Measurements from ENCODE around the gene TRPV6. TPM values are rescaled to one million over a fixed set of nuclear protein-coding genes. Genes with fewer than 3 reads are reported as not detected.

Gene TRPV6
- total and polyA plus RNA-seq, 2 of the 4 experiments (the other 2 are of a cell fraction): 0.03 TPM; not detected in 1

DNA sequence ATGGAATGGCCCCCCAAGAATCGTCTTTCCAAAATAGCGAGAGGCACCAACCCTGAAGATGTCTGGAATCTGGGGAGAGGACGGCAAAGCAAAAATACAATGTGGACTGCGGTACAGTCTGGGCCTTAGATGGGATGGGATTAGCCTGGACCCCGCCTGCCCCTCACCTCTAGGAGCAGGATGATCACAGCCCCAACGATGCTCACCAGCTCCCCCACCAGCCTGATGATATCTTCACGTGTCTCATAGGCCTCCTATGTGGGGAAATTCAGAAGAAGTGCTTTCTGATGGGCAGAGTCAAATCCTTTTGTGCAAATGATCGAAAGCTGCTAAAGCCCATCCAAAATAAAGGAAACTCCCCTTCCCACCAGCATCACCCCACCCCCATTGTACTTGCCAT is 29.8 kb upstream of the TRPV6 start:
- H4K91ac ChIP-seq (ENCODE audit: insufficient read depth, low read depth, low read length): no peak overlapping the region
- BruUV-seq (replicated peaks): no TSS peak
- no peak overlapping the region for H2AK9ac ChIP-seq (replicated peaks; ENCODE audit: low read depth, low read length, poor library complexity)

More for the DNA sequence above, 29.8 kb upstream of the TRPV6 start:
- H2BK5ac ChIP-seq (ENCODE audit: low read depth, low read length, poor library complexity, severe bottlenecking): no peak overlapping the region
- no CpG with 5 or more reads among the region's 8 CpGs for WGBS, 2 experiments (ENCODE audit: extremely low coverage in 2 of 2, insufficient read length in 1 of 2)
- DNase-seq (no peak), ATAC-seq (ENCODE audit: low read depth) (no peak)
- no peak overlapping the region for H3K56ac ChIP-seq (ENCODE audit: extremely low read depth, insufficient read depth, low read length)
- no peaks in the 10 kb centered on the region for H3K9me1 ChIP-seq (ENCODE audit: insufficient read depth, low read length)
- dilution Hi-C loops (cut with HindIII; ENCODE audit: low sequenced_read_pairs, unreplicated experiment) (no loop called here), in situ Hi-C loops (cut with MboI; ENCODE audit: low sequenced_read_pairs) (no loop called here), intact Hi-C loops (cut with micrococcal nuclease) (no loop called here)
- no peak overlapping the region for H2BK20ac ChIP-seq (ENCODE audit: low read depth, low read length)
- no peak overlapping the region for H2AFZ ChIP-seq (replicated peaks; ENCODE audit: low read length, poor library complexity)
- H3K18ac ChIP-seq (ENCODE audit: low read depth, low read length): no peak overlapping the region
- no peaks in the 10 kb centered on the region; the same call in 1 of the 2 replicates for H3K9me3 ChIP-seq (ENCODE audit: control insufficient read depth, insufficient read depth, low read length)
- H3K27ac ChIP-seq (ENCODE audit: insufficient read depth, low read length): no peak overlapping the region
- no peak overlapping the region for H2BK15ac ChIP-seq (ENCODE audit: low read depth, low read length)
- no peak overlapping the region for H3K23ac ChIP-seq (ENCODE audit: low read depth, low read length)
- no peaks in the 10 kb centered on the region for H3K36me3 ChIP-seq (ENCODE audit: control insufficient read depth, insufficient read depth, low read length)
- no peak overlapping the region for H3K4ac ChIP-seq (ENCODE audit: low read depth, low read length)
- H3K27me3 ChIP-seq (ENCODE audit: control insufficient read depth, insufficient read depth, low read length): no peaks in the 10 kb centered on the region
- TF ChIP-seq MXI1 (IDR thresholded peaks at IDR 0.05; ENCODE audit: borderline replicate concordance, low read depth, low read length) (no peak), CEBPB (IDR thresholded peaks at IDR 0.05; ENCODE audit: low read depth, low read length) (no peak), RCOR1 (IDR thresholded peaks at IDR 0.05; ENCODE audit: insufficient replicate concordance, low read length) (no peak), MAZ (IDR thresholded peaks at IDR 0.05; ENCODE audit: borderline replicate concordance, low read depth, low read length) (no peak)
- no peaks in the 10 kb centered on the region for H3K4me1 ChIP-seq (ENCODE audit: control insufficient read depth, insufficient read depth, low read length)
- no peaks in the 10 kb centered on the region for H4K20me1 ChIP-seq (ENCODE audit: insufficient read depth, low read length)
- H2BK120ac ChIP-seq (ENCODE audit: low read depth, low read length): no peak overlapping the region
- ChIA-PET POLR2A (ENCODE audit: unreplicated experiment) (no interaction called here), CTCF (no interaction called here)
- no peak overlapping the region for H3K14ac ChIP-seq (replicated peaks; ENCODE audit: low read depth, low read length)
- H3K79me1 ChIP-seq (ENCODE audit: low read depth in 1 of 2, low read length in 2 of 2): no peaks in the 10 kb centered on the region
- no peak overlapping the region for H2AK5ac ChIP-seq (ENCODE audit: low read depth, low read length)
- H3K4me2 ChIP-seq (ENCODE audit: low read depth, low read length): no peak overlapping the region
- H3K4me3 ChIP-seq (ENCODE audit: insufficient read depth, low read depth, low read length): no peak overlapping the region
- H4K5ac ChIP-seq (ENCODE audit: low read depth, low read length): no peak overlapping the region
- H3K9ac ChIP-seq (ENCODE audit: low read depth, low read length): no peak overlapping the region
- no peak overlapping the region for H4K8ac ChIP-seq (ENCODE audit: low read depth in 2 of 2, low read length in 2 of 2)
